IMR-90 (cell line): Measurements from ENCODE around the gene CDK13. TPM values are rescaled to one million over a fixed set of nuclear protein-coding genes. Genes with fewer than 3 reads are reported as not detected.
A peak's percentile ranks its signal among the peaks of the same experiment; 100 is the strongest.

Source experiments
- ATAC-seq: fragments of 200-7000 bp; cut with Tn5 transposase; 2 replicates; pipeline ENCODE4 v1.9.1; 2020; ENCODE audit warnings: low read depth, mild to moderate bottlenecking, moderate library complexity
- BruUV-seq: library from RNA; stranded (reverse); fragments of 400-500 nt; replicated peaks from 2 replicates; lab custom pipeline; 2021; lab: Mats Ljungman, UMichigan
- CTCF ChIA-PET: fragments of 300-600 bp; formaldehyde crosslinking; extraction: SDS; loops from one replicate; lab custom pipeline; 2021; ENCODE audit warnings: antibody characterized with exemption; lab: Yijun Ruan, JAX
- POLR2A ChIA-PET: fragments of 300-600 bp; sonication (Branson Sonifier 250); formaldehyde crosslinking; loops from one replicate; lab custom pipeline; 2022; ENCODE audit warnings: antibody characterized with exemption; ENCODE audit not compliant: unreplicated experiment; lab: Charles Lee
- DNase-seq: peaks from one replicate; pipeline ENCODE4 v3.0.0; 2013
- H2AFZ ChIP-seq: replicated peaks from 2 replicates; pipeline ENCODE3; 2013; ENCODE audit warnings: low read length, mild to moderate bottlenecking; ENCODE audit not compliant: poor library complexity
- H2AK5ac ChIP-seq: 2 replicates; pipeline ENCODE4 v1.6.1; 2013; ENCODE audit warnings: low read depth, low read length, inconsistent platforms
- H2AK9ac ChIP-seq: replicated peaks from 2 replicates; pipeline ENCODE3; 2013; ENCODE audit warnings: mild to moderate bottlenecking, low read depth, low read length, moderate library complexity; ENCODE audit not compliant: poor library complexity
- H2BK120ac ChIP-seq: 2 replicates; pipeline ENCODE4 v1.6.1; 2013; ENCODE audit warnings: low read depth, low read length, inconsistent platforms
- H2BK15ac ChIP-seq: 3 replicates; pipeline ENCODE4 v1.6.1; 2013; ENCODE audit warnings: low read depth, low read length, inconsistent platforms
- H2BK20ac ChIP-seq: 2 replicates; pipeline ENCODE4 v1.6.1; 2013; ENCODE audit warnings: low read depth, mild to moderate bottlenecking, inconsistent platforms, low read length, moderate library complexity
- H2BK5ac ChIP-seq: 2 replicates; pipeline ENCODE4 v1.6.1; 2013; ENCODE audit warnings: mild to moderate bottlenecking, low read depth, low read length, inconsistent platforms; ENCODE audit not compliant: poor library complexity, severe bottlenecking
- H3K14ac ChIP-seq: replicated peaks from 2 replicates; pipeline ENCODE4 v1.6.1; 2013; ENCODE audit warnings: low read depth, low read length, inconsistent platforms
- H3K18ac ChIP-seq: 2 replicates; pipeline ENCODE4 v1.6.1; 2013; ENCODE audit warnings: low read depth, low read length, control low read depth
- H3K23ac ChIP-seq: 2 replicates; pipeline ENCODE4 v1.6.1; 2013; ENCODE audit warnings: low read depth, low read length, inconsistent platforms
- H3K27ac ChIP-seq: 2 replicates; pipeline ENCODE4 v1.5.1; 2013; ENCODE audit warnings: mild to moderate bottlenecking, control low read depth, low read length; ENCODE audit not compliant: insufficient read depth
- H3K27me3 ChIP-seq: 2 replicates; pipeline ENCODE4 v1.6.1; 2013; ENCODE audit warnings: low read length; ENCODE audit not compliant: control insufficient read depth, insufficient read depth
- H3K36me3 ChIP-seq: 2 replicates; pipeline ENCODE4 v1.6.1; 2013; ENCODE audit warnings: low read length, mixed read lengths; ENCODE audit not compliant: control insufficient read depth, insufficient read depth
- H3K4ac ChIP-seq: 2 replicates; pipeline ENCODE4 v1.6.1; 2013; ENCODE audit warnings: low read depth, low read length, inconsistent platforms
- H3K4me1 ChIP-seq: 2 replicates; pipeline ENCODE4 v1.6.1; 2013; ENCODE audit warnings: low read length, mixed read lengths; ENCODE audit not compliant: control insufficient read depth, insufficient read depth
- H3K4me2 ChIP-seq: 2 replicates; pipeline ENCODE4 v1.6.1; 2013; ENCODE audit warnings: low read depth, mild to moderate bottlenecking, control low read depth, low read length, moderate library complexity
- H3K4me3 ChIP-seq: 2 replicates; pipeline ENCODE4 v1.5.1; 2013; ENCODE audit warnings: low read depth, mild to moderate bottlenecking, control low read depth, low read length, moderate library complexity; ENCODE audit not compliant: insufficient read depth
- H3K56ac ChIP-seq: 2 replicates; pipeline ENCODE4 v1.6.1; 2013; ENCODE audit warnings: low read length, inconsistent platforms; ENCODE audit not compliant: insufficient read depth; ENCODE audit errors: extremely low read depth
- H3K79me1 ChIP-seq, 2 experiments: 2 replicates each; pipeline ENCODE4 v1.6.1; 2013; ENCODE audit warnings: low read length in 2 of 2, inconsistent platforms in 1 of 2, low read depth in 1 of 2
- H3K9ac ChIP-seq: 2 replicates; pipeline ENCODE4 v1.6.1; 2013; ENCODE audit warnings: low read depth, low read length, control low read depth
- H3K9me1 ChIP-seq: 2 replicates; pipeline ENCODE4 v1.6.1; 2013; ENCODE audit warnings: low read length, inconsistent platforms; ENCODE audit not compliant: insufficient read depth
- H3K9me3 ChIP-seq: 2 replicates; pipeline ENCODE4 v1.6.1; 2013; ENCODE audit warnings: low read length; ENCODE audit not compliant: control insufficient read depth, insufficient read depth
- H4K20me1 ChIP-seq: 2 replicates; pipeline ENCODE4 v1.6.1; 2013; ENCODE audit warnings: low read length, inconsistent platforms; ENCODE audit not compliant: insufficient read depth
- H4K5ac ChIP-seq: 2 replicates; pipeline ENCODE4 v1.6.1; 2013; ENCODE audit warnings: mild to moderate bottlenecking, low read depth, low read length, control low read depth
- H4K8ac ChIP-seq, 2 experiments: 2 replicates each; pipeline ENCODE4 v1.6.1; 2013; ENCODE audit warnings: low read depth in 2 of 2, low read length in 2 of 2, control low read depth in 1 of 2, inconsistent platforms in 1 of 2
- H4K91ac ChIP-seq: 2 replicates; pipeline ENCODE4 v1.6.1; 2013; ENCODE audit warnings: low read depth, low read length, inconsistent platforms; ENCODE audit not compliant: insufficient read depth
- BHLHE40 ChIP-seq: fragments of 150-350 bp; IDR thresholded peaks from 2 replicates; pipeline ENCODE4 v1.6.1; 2016; ENCODE audit warnings: mild to moderate bottlenecking, low read depth, low read length
- CEBPB ChIP-seq: IDR thresholded peaks from 2 replicates; pipeline ENCODE4 v1.6.1; 2012; ENCODE audit warnings: low read depth, low read length, improper control_type of control experiment
- CHD1 ChIP-seq: IDR thresholded peaks from 2 replicates; pipeline ENCODE4 v1.6.1; 2012; ENCODE audit warnings: low read depth, low read length, improper control_type of control experiment
- MAFK ChIP-seq: IDR thresholded peaks from 2 replicates; pipeline ENCODE4 v1.6.1; 2012; ENCODE audit warnings: low read depth, low read length, improper control_type of control experiment
- MAZ ChIP-seq: IDR thresholded peaks from 2 replicates; pipeline ENCODE4 v1.6.1; 2012; ENCODE audit warnings: low read depth, mild to moderate bottlenecking, low read length, improper control_type of control experiment, moderate library complexity, borderline replicate concordance
- NFE2L2 ChIP-seq: fragments of 150-350 bp; IDR thresholded peaks from 2 replicates; pipeline ENCODE4 v1.6.1; 2016; ENCODE audit warnings: low read depth, mild to moderate bottlenecking, low read length
- POLR2A ChIP-seq: IDR thresholded peaks from 2 replicates; pipeline ENCODE4 v1.6.1; 2012; ENCODE audit warnings: mild to moderate bottlenecking, low read depth, low read length
- RAD21 ChIP-seq: IDR thresholded peaks from 2 replicates; pipeline ENCODE4 v1.6.1; 2012; ENCODE audit warnings: low read length, improper control_type of control experiment
- RFX5 ChIP-seq: IDR thresholded peaks from 2 replicates; pipeline ENCODE4 v1.8.0; 2012; ENCODE audit warnings: low read depth, mild to moderate bottlenecking, low read length, moderate library complexity
- USF2 ChIP-seq: fragments of 150-350 bp; IDR thresholded peaks from 2 replicates; pipeline ENCODE4 v1.6.1; 2017; ENCODE audit warnings: mild to moderate bottlenecking, antibody characterized with exemption, low read length, low read depth
- WGBS, 2 experiments: methylation state at CpG; one replicate each; pipeline versions ENCODE4 v1.1.5 to v1.1.7; 2013; ENCODE audit warnings: missing lambda C conversion rate in 2 of 2; ENCODE audit not compliant: insufficient read length in 1 of 2; ENCODE audit errors: extremely low coverage in 2 of 2; 5-methylcytosine and 5-hydroxymethylcytosine counted together
- dilution Hi-C: fragments of 300-500 bp; cut with HindIII; formaldehyde crosslinking; loops from one replicate; pipeline ENCODE4 v1.14.3; 2018; ENCODE audit warnings: low sequenced_read_pairs; ENCODE audit not compliant: unreplicated experiment
- in situ Hi-C: fragments of 300-500 bp; cut with MboI; formaldehyde crosslinking; loops from 3 replicates; pipeline ENCODE4 v1.14.3; 2019; ENCODE audit warnings: low sequenced_read_pairs, inconsistent platforms, mixed read lengths
- intact Hi-C: fragments of 100-400 bp; cut with micrococcal nuclease; formaldehyde crosslinking; loops from 2 replicates; pipeline ENCODE4 v1.10.0; 2022
- polyA plus RNA-seq, 3 experiments: library from polyadenylated mRNA; depleted of rRNA; stranded (reverse); fragments of >200 nt; gene quantifications; 2 replicates each; pipeline ENCODE4 v1.2.3, GENCODE V29; 2012; ENCODE audit warnings: low replicate concordance in 1 of 3
- total RNA-seq: library from RNA; depleted of rRNA; stranded (reverse); fragments of >200 nt; gene quantifications from 2 replicates; pipeline ENCODE4 v1.2.3, GENCODE V29; 2012
- TF ChIP-seq, protein P1 (sequence below): fragments of 150-350 bp; IDR thresholded peaks from 2 replicates; pipeline ENCODE4 v1.6.1; 2016; ENCODE audit warnings: low read depth, mild to moderate bottlenecking, low read length, moderate library complexity, borderline replicate concordance
- TF ChIP-seq, protein P2 (sequence below): conservative IDR thresholded peaks from 2 replicates; pipeline ENCODE4 v1.5.1; 2012; ENCODE audit warnings: mild to moderate bottlenecking, low read depth, low read length, improper control_type of control experiment

Gene CDK13
- total and polyA plus RNA-seq, 2 of the 4 experiments (the other 2 are of a cell fraction) = 20.1 to 50.4 TPM

GRCh38 chr7:40059057-40059456, 109.0 kb downstream of the CDK13 start:
- Histone ChIP-seq H2BK20ac (no peak overlapping the region), H4K20me1 (no peaks in the 10 kb centered on the region), H3K4me3 (no peak overlapping the region), H2BK120ac (no peak overlapping the region), H2AK5ac (peak overlapping the region; percentile 49; the same call in 1 of the 2 replicates), H3K4me1 (0 out of 2 replicates have a peak, but pooled peaks cover 2% of the 10 kb centered on the region), H3K79me1 (peaks cover 10 to 20% of the 10 kb centered on the region in 2 experiments; a peak in 3 of 4 replicates), H2AK9ac (no peak overlapping the region), H3K9me1 (peaks cover 5% of the 10 kb centered on the region; the same call in 1 of the 2 replicates), H3K27ac (no peak overlapping the region), H3K9ac (no peak overlapping the region), H3K4ac (no peak overlapping the region), H2BK15ac (no peak overlapping the region), H3K23ac (no peak overlapping the region), H2AFZ (no peak overlapping the region), H3K18ac (no peak overlapping the region), H3K14ac (no peak overlapping the region), H3K56ac (no peak overlapping the region), H4K91ac (no peak overlapping the region), H4K5ac (no peak overlapping the region), H2BK5ac (no peak overlapping the region), H3K27me3 (no peaks in the 10 kb centered on the region), H3K4me2 (no peak overlapping the region), H4K8ac (peak overlapping the region in 1 of 2 experiments; percentile 20; a peak in 1 of 4 replicates), H3K9me3 (no peaks in the 10 kb centered on the region), H3K36me3 (peaks cover 14% of the 10 kb centered on the region)
- ChIA-PET CTCF (no interaction called here), POLR2A (interaction anchor here (0.6 to 0.7 kb wide), 2 partner anchors 132 to 422 kb away, joined by 3 to 4 read pairs; no protein-coding TSS in a partner anchor)
- in situ Hi-C loops (loop anchor here (10.0 kb wide), 1 partner anchor 474 kb away; no protein-coding TSS in a partner anchor), dilution Hi-C loops (no loop called here), intact Hi-C loops (no loop called here)
- BruUV-seq = no TSS peak
- no CpG with 5 or more reads among the region's 6 CpGs for WGBS, 2 experiments
- no peak for ATAC-seq
- DNase-seq = no peak
- TF ChIP-seq NFE2L2 (no peak), CHD1 (no peak), RAD21 (no peak), BHLHE40 (no peak), USF2 (no peak), CEBPB (no peak), MAFK (no peak), POLR2A (no peak), MAZ (no peak), RFX5 (no peak)
- TF ChIP-seq, protein P1, sequence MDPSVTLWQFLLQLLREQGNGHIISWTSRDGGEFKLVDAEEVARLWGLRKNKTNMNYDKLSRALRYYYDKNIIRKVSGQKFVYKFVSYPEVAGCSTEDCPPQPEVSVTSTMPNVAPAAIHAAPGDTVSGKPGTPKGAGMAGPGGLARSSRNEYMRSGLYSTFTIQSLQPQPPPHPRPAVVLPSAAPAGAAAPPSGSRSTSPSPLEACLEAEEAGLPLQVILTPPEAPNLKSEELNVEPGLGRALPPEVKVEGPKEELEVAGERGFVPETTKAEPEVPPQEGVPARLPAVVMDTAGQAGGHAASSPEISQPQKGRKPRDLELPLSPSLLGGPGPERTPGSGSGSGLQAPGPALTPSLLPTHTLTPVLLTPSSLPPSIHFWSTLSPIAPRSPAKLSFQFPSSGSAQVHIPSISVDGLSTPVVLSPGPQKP = no peak
- TF ChIP-seq, protein P2, sequence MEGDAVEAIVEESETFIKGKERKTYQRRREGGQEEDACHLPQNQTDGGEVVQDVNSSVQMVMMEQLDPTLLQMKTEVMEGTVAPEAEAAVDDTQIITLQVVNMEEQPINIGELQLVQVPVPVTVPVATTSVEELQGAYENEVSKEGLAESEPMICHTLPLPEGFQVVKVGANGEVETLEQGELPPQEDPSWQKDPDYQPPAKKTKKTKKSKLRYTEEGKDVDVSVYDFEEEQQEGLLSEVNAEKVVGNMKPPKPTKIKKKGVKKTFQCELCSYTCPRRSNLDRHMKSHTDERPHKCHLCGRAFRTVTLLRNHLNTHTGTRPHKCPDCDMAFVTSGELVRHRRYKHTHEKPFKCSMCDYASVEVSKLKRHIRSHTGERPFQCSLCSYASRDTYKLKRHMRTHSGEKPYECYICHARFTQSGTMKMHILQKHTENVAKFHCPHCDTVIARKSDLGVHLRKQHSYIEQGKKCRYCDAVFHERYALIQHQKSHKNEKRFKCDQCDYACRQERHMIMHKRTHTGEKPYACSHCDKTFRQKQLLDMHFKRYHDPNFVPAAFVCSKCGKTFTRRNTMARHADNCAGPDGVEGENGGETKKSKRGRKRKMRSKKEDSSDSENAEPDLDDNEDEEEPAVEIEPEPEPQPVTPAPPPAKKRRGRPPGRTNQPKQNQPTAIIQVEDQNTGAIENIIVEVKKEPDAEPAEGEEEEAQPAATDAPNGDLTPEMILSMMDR = no peak
